HL-60 (cell line): Measurements from ENCODE around the gene MTREX.

Experiments
- DNase-seq, 2 experiments: peaks; one replicate each; pipeline ENCODE4 v3.0.0-alpha.2; 2010 to 2020; ENCODE audit warnings: low read depth in 1 of 2, low spot score in 1 of 2
- H3K27ac ChIP-seq: fragments of 250-450 bp; sonication (Bioruptor Pico); replicated peaks from 2 replicates; pipeline ENCODE4 v1.5.1; 2020; ENCODE audit warnings: mild to moderate bottlenecking, moderate library complexity
- H3K27me3 ChIP-seq: fragments of 250-450 bp; sonication (Bioruptor Pico); 2 replicates; pipeline ENCODE4 v1.5.1; 2021; ENCODE audit warnings: mild to moderate bottlenecking, moderate library complexity; ENCODE audit not compliant: insufficient read depth, poor library complexity, severe bottlenecking
- H3K4me3 ChIP-seq: replicated peaks from 2 replicates; pipeline ENCODE4 v1.5.1; 2011; ENCODE audit warnings: mild to moderate bottlenecking, control low read depth, low read length; ENCODE audit not compliant: insufficient read depth
- CTCF ChIP-seq: IDR thresholded peaks from one replicate; pipeline ENCODE4 v1.5.1; 2011; ENCODE audit warnings: low read length, control low read depth, inconsistent platforms; ENCODE audit not compliant: insufficient read depth
- GABPA ChIP-seq: IDR thresholded peaks from 2 replicates; pipeline ENCODE4 v1.6.1; 2012; ENCODE audit warnings: low read depth
- POLR2AphosphoS5 ChIP-seq: IDR thresholded peaks from 2 replicates; pipeline ENCODE4 v1.6.1; 2012; ENCODE audit warnings: low read depth
- REST ChIP-seq: IDR thresholded peaks from 2 replicates; pipeline ENCODE4 v1.6.1; 2012; ENCODE audit warnings: low read depth; ENCODE audit not compliant: insufficient replicate concordance
- SPI1 ChIP-seq: IDR thresholded peaks from 2 replicates; pipeline ENCODE4 v1.6.1; 2012; ENCODE audit warnings: low read depth, mild to moderate bottlenecking, borderline replicate concordance

Gene MTREX

GRCh38 chr5:55333017-55333416 lies 25.2 kb downstream of the MTREX start:
- Histone ChIP-seq H3K4me3 (no peak overlapping the region), H3K27ac (no peak overlapping the region), H3K27me3 (no peaks in the 10 kb centered on the region)
- no peak for DNase-seq
- TF ChIP-seq GABPA: no peak
- TF ChIP-seq POLR2AphosphoS5: no peak
- no peak for TF ChIP-seq SPI1

- Histone ChIP-seq H3K27ac (no peak overlapping the region), H3K4me3 (no peak overlapping the region), H3K27me3 (no peaks in the 10 kb centered on the region)
- TF ChIP-seq CTCF: no peak
- no peak for TF ChIP-seq SPI1
- TF ChIP-seq POLR2AphosphoS5: no peak
- no peak for TF ChIP-seq REST
- no peak for TF ChIP-seq GABPA
- no peak for DNase-seq
Observed at GRCh38 chr5:55333811-55334210, 26.0 kb downstream of the MTREX start.

GRCh38 chr5:55338092-55338613 lies 30.4 kb downstream of the MTREX start:
- H3K27me3 ChIP-seq: no peaks in the 10 kb centered on the region
- DNase-seq: no peak
- no peak overlapping the region for H3K27ac ChIP-seq
- TF ChIP-seq SPI1 (no peak), GABPA (no peak), CTCF (no peak), POLR2AphosphoS5 (no peak), REST (no peak)
- no peak overlapping the region for H3K4me3 ChIP-seq

- no peak overlapping the region for H3K27ac ChIP-seq
- TF ChIP-seq REST (no peak), POLR2AphosphoS5 (no peak), GABPA (no peak), CTCF (no peak), SPI1 (no peak)
- no peak for DNase-seq
Observed at GRCh38 chr5:55338810-55339243, 31.0 kb downstream of the MTREX start.

More at GRCh38 chr5:55338810-55339243, 31.0 kb downstream of the MTREX start:
- Histone ChIP-seq H3K4me3 (no peak overlapping the region), H3K27me3 (no peaks in the 10 kb centered on the region)
